HEK293 (cell line): ENCODE results near the gene ZC3H12C.

Experiments
- CTCF ChIA-PET: fragments of 350-600 bp; formaldehyde crosslinking; extraction: SDS; loops from one replicate; lab custom pipeline; 2021; ENCODE audit warnings: antibody characterized with exemption; lab: Yijun Ruan, JAX
- POLR2A ChIA-PET: fragments of 300-600 bp; formaldehyde crosslinking; extraction: SDS; loops from one replicate; lab custom pipeline; 2020; ENCODE audit warnings: antibody characterized with exemption, inconsistent platforms; lab: Yijun Ruan, JAX
- H3K27ac ChIP-seq: fragments of 200-500 bp; sonication (Bioruptor generic); 2 replicates; pipeline ENCODE4 v1.5.1; 2014; ENCODE audit warnings: low read depth, low read length, control low read depth, inconsistent platforms; ENCODE audit errors: extremely low read depth
- H3K36me3 ChIP-seq, 2 experiments: fragments of 200-500 bp in 1 of 2; sonication (Bioruptor generic) in 1 of 2; 1 replicate in 1 of 2; 2 replicates in 1 of 2; pipeline ENCODE4 v1.5.1; 2014 to 2017; ENCODE audit warnings: inconsistent platforms in 2 of 2, low read length in 2 of 2; ENCODE audit not compliant: control insufficient read depth in 2 of 2, insufficient read depth in 1 of 2
- H3K4me1 ChIP-seq: fragments of 200-500 bp; sonication (Bioruptor generic); 2 replicates; pipeline ENCODE4 v1.5.1; 2014; ENCODE audit warnings: mild to moderate bottlenecking, low read length, inconsistent platforms; ENCODE audit not compliant: control insufficient read depth, insufficient read depth
- H3K4me3 ChIP-seq: 2 replicates; pipeline ENCODE4 v1.5.1; 2011; ENCODE audit warnings: low read depth, mild to moderate bottlenecking, control low read depth, low read length, moderate library complexity
- H3K9me3 ChIP-seq: fragments of 200-500 bp; sonication (Bioruptor generic); 2 replicates; pipeline ENCODE4 v1.5.1; 2014; ENCODE audit warnings: low read depth, low read length, inconsistent platforms; ENCODE audit not compliant: control insufficient read depth, insufficient read depth
- GFI1B ChIP-seq: fragments of 450-650 bp; formaldehyde crosslinking; IDR thresholded peaks from 2 replicates; pipeline ENCODE4 v1.5.1; 2016; ENCODE audit warnings: missing biosample characterization, missing genetic modification characterization
- GLI2 ChIP-seq: fragments of 450-650 bp; formaldehyde crosslinking; IDR thresholded peaks from 2 replicates; pipeline ENCODE4; 2017; ENCODE audit warnings: missing biosample characterization, missing genetic modification characterization, low read depth, borderline replicate concordance
- IKZF3 ChIP-seq: fragments of 450-650 bp; IDR thresholded peaks from 2 replicates; pipeline ENCODE4 v1.5.0; 2018; ENCODE audit warnings: missing biosample characterization, mild to moderate bottlenecking, missing genetic modification characterization, moderate library complexity
- KLF10 ChIP-seq: fragments of 450-650 bp; IDR thresholded peaks from 2 replicates; pipeline ENCODE4 v1.5.1; 2018; ENCODE audit warnings: missing biosample characterization, mild to moderate bottlenecking, missing genetic modification characterization
- ZNF10 ChIP-seq: fragments of 450-650 bp; formaldehyde crosslinking; IDR thresholded peaks from 2 replicates; pipeline ENCODE4 v1.5.1; 2017; ENCODE audit warnings: missing biosample characterization, missing genetic modification characterization
- ZNF239 ChIP-seq: fragments of 450-650 bp; formaldehyde crosslinking; IDR thresholded peaks from 2 replicates; pipeline ENCODE4 v1.5.1; 2016; ENCODE audit warnings: missing biosample characterization, missing genetic modification characterization
- ZNF24 ChIP-seq: fragments of 450-650 bp; formaldehyde crosslinking; IDR thresholded peaks from 2 replicates; pipeline ENCODE4 v1.5.1; 2016; ENCODE audit warnings: missing biosample characterization, missing genetic modification characterization
- ZNF302 ChIP-seq: fragments of 450-650 bp; formaldehyde crosslinking; IDR thresholded peaks from 2 replicates; pipeline ENCODE4 v1.5.1; 2016; ENCODE audit warnings: missing biosample characterization, missing genetic modification characterization, low read depth
- ZNF324 ChIP-seq: fragments of 450-650 bp; formaldehyde crosslinking; IDR thresholded peaks from 2 replicates; pipeline ENCODE4 v1.5.1; 2016; ENCODE audit warnings: missing biosample characterization, missing genetic modification characterization
- ZNF354C ChIP-seq: fragments of 450-650 bp; formaldehyde crosslinking; IDR thresholded peaks from 2 replicates; pipeline ENCODE4 v1.5.1; 2016; ENCODE audit warnings: missing biosample characterization, missing genetic modification characterization, low read depth, borderline replicate concordance
- ZNF366 ChIP-seq: fragments of 450-650 bp; formaldehyde crosslinking; conservative IDR thresholded peaks from 2 replicates; pipeline ENCODE4 v1.5.1; 2016; ENCODE audit warnings: missing biosample characterization, missing genetic modification characterization
- ZNF510 ChIP-seq: fragments of 450-650 bp; formaldehyde crosslinking; IDR thresholded peaks from 2 replicates; pipeline ENCODE4 v1.5.1; 2018; ENCODE audit warnings: mild to moderate bottlenecking, missing genetic modification characterization, missing biosample characterization; ENCODE audit not compliant: insufficient replicate concordance
- ZNF530 ChIP-seq: fragments of 450-650 bp; formaldehyde crosslinking; IDR thresholded peaks from 2 replicates; pipeline ENCODE4 v1.5.1; 2016; ENCODE audit warnings: low read depth, missing biosample characterization, missing genetic modification characterization
- ZNF548 ChIP-seq: fragments of 450-650 bp; formaldehyde crosslinking; IDR thresholded peaks from 2 replicates; pipeline ENCODE4 v1.5.1; 2016; ENCODE audit warnings: missing biosample characterization, missing genetic modification characterization
- ZNF596 ChIP-seq: fragments of 450-650 bp; IDR thresholded peaks from 2 replicates; pipeline ENCODE4 v1.5.0; 2018; ENCODE audit warnings: missing biosample characterization, mild to moderate bottlenecking, missing genetic modification characterization, moderate library complexity
- ZNF707 ChIP-seq: fragments of 450-650 bp; formaldehyde crosslinking; IDR thresholded peaks from 2 replicates; pipeline ENCODE4 v1.5.1; 2016; ENCODE audit warnings: missing biosample characterization, missing genetic modification characterization
- ZNF76 ChIP-seq: fragments of 450-650 bp; formaldehyde crosslinking; IDR thresholded peaks from 2 replicates; pipeline ENCODE4; 2016; ENCODE audit warnings: low read depth, missing biosample characterization, missing genetic modification characterization, borderline replicate concordance
- TF ChIP-seq, protein P1 (sequence below): fragments of 450-650 bp; formaldehyde crosslinking; IDR thresholded peaks from 2 replicates; pipeline ENCODE4 v1.5.1; 2016; ENCODE audit warnings: missing biosample characterization, missing genetic modification characterization, borderline replicate concordance
- TF ChIP-seq, protein P2 (sequence below): fragments of 450-650 bp; formaldehyde crosslinking; IDR thresholded peaks from 2 replicates; pipeline ENCODE4 v1.5.1; 2016; ENCODE audit warnings: missing biosample characterization, missing genetic modification characterization
- TF ChIP-seq, protein P3 (sequence below): fragments of 450-650 bp; formaldehyde crosslinking; optimal IDR thresholded peaks from 2 replicates; pipeline ENCODE3; 2016; ENCODE audit warnings: missing biosample characterization, mild to moderate bottlenecking, missing genetic modification characterization
- TF ChIP-seq, protein P4 (sequence below): fragments of 450-650 bp; formaldehyde crosslinking; IDR thresholded peaks from 2 replicates; pipeline ENCODE4 v1.5.1; 2016; ENCODE audit warnings: missing biosample characterization, missing genetic modification characterization
- TF ChIP-seq, protein P5 (sequence below): fragments of 450-650 bp; formaldehyde crosslinking; IDR thresholded peaks from 2 replicates; pipeline ENCODE4 v1.5.1; 2016; ENCODE audit warnings: missing biosample characterization, missing genetic modification characterization
- TF ChIP-seq, protein P6 (sequence below): fragments of 450-650 bp; formaldehyde crosslinking; IDR thresholded peaks from 2 replicates; pipeline ENCODE4 v1.5.1; 2016; ENCODE audit warnings: missing biosample characterization, missing genetic modification characterization

Gene ZC3H12C

DNA sequence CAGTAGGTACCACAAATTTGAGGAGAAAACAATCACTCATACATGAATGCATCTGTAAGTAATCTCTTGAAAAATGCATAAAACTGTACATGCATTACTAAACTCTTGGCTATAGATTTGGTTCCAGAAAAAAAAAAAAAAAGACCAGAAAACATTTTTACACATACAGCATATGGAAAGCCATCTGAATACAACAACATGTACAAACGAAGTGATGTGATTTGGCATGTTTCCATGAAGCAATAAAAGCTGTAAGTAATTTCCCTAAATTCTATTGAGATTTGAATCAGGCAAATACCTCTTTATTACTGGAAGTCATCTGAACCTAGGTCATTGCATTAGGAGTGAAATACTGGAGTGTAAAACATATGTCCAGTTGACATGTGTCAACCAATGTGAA, 31.9 kb upstream of the ZC3H12C start (continued):
- TF ChIP-seq ZNF354C (no peak), ZNF10 (tag by site-specific recombination) (no peak), GLI2 (tag by site-specific recombination) (no peak), ZNF596 (tag by site-specific recombination) (no peak), ZNF324 (tag by site-specific recombination) (no peak)
- TF ChIP-seq, protein P1, sequence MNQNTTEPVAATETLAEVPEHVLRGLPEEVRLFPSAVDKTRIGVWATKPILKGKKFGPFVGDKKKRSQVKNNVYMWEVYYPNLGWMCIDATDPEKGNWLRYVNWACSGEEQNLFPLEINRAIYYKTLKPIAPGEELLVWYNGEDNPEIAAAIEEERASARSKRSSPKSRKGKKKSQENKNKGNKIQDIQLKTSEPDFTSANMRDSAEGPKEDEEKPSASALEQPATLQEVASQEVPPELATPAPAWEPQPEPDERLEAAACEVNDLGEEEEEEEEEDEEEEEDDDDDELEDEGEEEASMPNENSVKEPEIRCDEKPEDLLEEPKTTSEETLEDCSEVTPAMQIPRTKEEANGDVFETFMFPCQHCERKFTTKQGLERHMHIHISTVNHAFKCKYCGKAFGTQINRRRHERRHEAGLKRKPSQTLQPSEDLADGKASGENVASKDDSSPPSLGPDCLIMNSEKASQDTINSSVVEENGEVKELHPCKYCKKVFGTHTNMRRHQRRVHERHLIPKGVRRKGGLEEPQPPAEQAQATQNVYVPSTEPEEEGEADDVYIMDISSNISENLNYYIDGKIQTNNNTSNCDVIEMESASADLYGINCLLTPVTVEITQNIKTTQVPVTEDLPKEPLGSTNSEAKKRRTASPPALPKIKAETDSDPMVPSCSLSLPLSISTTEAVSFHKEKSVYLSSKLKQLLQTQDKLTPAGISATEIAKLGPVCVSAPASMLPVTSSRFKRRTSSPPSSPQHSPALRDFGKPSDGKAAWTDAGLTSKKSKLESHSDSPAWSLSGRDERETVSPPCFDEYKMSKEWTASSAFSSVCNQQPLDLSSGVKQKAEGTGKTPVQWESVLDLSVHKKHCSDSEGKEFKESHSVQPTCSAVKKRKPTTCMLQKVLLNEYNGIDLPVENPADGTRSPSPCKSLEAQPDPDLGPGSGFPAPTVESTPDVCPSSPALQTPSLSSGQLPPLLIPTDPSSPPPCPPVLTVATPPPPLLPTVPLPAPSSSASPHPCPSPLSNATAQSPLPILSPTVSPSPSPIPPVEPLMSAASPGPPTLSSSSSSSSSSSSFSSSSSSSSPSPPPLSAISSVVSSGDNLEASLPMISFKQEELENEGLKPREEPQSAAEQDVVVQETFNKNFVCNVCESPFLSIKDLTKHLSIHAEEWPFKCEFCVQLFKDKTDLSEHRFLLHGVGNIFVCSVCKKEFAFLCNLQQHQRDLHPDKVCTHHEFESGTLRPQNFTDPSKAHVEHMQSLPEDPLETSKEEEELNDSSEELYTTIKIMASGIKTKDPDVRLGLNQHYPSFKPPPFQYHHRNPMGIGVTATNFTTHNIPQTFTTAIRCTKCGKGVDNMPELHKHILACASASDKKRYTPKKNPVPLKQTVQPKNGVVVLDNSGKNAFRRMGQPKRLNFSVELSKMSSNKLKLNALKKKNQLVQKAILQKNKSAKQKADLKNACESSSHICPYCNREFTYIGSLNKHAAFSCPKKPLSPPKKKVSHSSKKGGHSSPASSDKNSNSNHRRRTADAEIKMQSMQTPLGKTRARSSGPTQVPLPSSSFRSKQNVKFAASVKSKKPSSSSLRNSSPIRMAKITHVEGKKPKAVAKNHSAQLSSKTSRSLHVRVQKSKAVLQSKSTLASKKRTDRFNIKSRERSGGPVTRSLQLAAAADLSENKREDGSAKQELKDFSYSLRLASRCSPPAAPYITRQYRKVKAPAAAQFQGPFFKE (tag by site-specific recombination) = no peak
- TF ChIP-seq, all 188 proteins: peak for 0

DNA sequence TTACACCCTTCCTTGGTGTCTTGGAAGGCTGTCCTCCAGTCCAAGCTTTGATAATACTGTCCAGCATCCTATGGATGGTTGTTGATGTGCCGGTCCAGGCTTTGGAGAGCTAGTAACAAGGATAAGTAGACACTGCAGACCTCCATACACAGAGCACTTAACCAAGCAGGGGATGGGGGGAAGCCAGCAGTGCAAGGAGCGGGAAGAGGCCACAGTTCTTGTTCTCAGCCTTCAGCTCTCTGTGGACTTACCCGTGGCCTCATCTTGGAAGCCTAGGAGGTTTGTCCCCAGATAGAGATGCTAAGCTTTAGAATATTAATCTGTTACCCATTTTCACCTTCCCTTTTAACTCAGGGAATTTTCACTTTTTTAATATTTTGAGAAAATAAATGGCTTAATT, 30.9 kb upstream of the ZC3H12C start:
- no peaks in the 10 kb centered on the region for H3K9me3 ChIP-seq
- H3K27ac ChIP-seq = no peak overlapping the region
- TF ChIP-seq ZNF24 = no peak
- TF ChIP-seq, protein P2, sequence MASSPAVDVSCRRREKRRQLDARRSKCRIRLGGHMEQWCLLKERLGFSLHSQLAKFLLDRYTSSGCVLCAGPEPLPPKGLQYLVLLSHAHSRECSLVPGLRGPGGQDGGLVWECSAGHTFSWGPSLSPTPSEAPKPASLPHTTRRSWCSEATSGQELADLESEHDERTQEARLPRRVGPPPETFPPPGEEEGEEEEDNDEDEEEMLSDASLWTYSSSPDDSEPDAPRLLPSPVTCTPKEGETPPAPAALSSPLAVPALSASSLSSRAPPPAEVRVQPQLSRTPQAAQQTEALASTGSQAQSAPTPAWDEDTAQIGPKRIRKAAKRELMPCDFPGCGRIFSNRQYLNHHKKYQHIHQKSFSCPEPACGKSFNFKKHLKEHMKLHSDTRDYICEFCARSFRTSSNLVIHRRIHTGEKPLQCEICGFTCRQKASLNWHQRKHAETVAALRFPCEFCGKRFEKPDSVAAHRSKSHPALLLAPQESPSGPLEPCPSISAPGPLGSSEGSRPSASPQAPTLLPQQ = no peak
- TF ChIP-seq, protein P3, sequence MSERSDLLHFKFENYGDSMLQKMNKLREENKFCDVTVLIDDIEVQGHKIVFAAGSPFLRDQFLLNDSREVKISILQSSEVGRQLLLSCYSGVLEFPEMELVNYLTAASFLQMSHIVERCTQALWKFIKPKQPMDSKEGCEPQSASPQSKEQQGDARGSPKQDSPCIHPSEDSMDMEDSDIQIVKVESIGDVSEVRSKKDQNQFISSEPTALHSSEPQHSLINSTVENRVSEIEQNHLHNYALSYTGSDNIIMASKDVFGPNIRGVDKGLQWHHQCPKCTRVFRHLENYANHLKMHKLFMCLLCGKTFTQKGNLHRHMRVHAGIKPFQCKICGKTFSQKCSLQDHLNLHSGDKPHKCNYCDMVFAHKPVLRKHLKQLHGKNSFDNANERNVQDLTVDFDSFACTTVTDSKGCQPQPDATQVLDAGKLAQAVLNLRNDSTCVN (tag by site-specific recombination) = no peak
- TF ChIP-seq ZNF302 = no peak
- TF ChIP-seq, protein P4, sequence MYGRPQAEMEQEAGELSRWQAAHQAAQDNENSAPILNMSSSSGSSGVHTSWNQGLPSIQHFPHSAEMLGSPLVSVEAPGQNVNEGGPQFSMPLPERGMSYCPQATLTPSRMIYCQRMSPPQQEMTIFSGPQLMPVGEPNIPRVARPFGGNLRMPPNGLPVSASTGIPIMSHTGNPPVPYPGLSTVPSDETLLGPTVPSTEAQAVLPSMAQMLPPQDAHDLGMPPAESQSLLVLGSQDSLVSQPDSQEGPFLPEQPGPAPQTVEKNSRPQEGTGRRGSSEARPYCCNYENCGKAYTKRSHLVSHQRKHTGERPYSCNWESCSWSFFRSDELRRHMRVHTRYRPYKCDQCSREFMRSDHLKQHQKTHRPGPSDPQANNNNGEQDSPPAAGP (tag by site-specific recombination) = no peak
- TF ChIP-seq KLF10 (tag by site-specific recombination) = no peak
- TF ChIP-seq, protein P5, sequence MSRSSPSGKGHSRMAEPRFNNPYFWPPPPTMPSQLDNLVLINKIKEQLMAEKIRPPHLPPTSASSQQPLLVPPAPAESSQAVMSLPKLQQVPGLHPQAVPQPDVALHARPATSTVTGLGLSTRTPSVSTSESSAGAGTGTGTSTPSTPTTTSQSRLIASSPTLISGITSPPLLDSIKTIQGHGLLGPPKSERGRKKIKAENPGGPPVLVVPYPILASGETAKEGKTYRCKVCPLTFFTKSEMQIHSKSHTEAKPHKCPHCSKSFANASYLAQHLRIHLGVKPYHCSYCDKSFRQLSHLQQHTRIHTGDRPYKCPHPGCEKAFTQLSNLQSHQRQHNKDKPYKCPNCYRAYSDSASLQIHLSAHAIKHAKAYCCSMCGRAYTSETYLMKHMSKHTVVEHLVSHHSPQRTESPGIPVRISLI (tag by site-specific recombination) = no peak
- no peak for TF ChIP-seq ZNF530 (tag by site-specific recombination)
- TF ChIP-seq ZNF707 (tag by site-specific recombination) = no peak
- no peak for TF ChIP-seq ZNF510 (tag by site-specific recombination)
- no peak for TF ChIP-seq ZNF76 (tag by site-specific recombination)
- TF ChIP-seq GFI1B (tag by site-specific recombination) = no peak
- TF ChIP-seq ZNF239 (tag by site-specific recombination) = no peak
- TF ChIP-seq ZNF548 = no peak
- TF ChIP-seq IKZF3 (tag by site-specific recombination) = no peak
- TF ChIP-seq, protein P6, sequence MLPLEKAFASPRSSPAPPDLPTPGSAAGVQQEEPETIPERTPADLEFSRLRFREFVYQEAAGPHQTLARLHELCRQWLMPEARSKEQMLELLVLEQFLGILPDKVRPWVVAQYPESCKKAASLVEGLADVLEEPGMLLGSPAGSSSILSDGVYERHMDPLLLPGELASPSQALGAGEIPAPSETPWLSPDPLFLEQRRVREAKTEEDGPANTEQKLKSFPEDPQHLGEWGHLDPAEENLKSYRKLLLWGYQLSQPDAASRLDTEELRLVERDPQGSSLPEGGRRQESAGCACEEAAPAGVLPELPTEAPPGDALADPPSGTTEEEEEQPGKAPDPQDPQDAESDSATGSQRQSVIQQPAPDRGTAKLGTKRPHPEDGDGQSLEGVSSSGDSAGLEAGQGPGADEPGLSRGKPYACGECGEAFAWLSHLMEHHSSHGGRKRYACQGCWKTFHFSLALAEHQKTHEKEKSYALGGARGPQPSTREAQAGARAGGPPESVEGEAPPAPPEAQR = no peak
- no peak for TF ChIP-seq ZNF366 (tag by site-specific recombination)
- TF ChIP-seq, all 188 proteins: peak for 0
- ChIA-PET POLR2A (no interaction called here), CTCF (no interaction called here)
- Histone ChIP-seq H3K4me3 (no peak overlapping the region), H3K36me3 (no peaks in the 10 kb centered on the region), H3K4me1 (no peaks in the 10 kb centered on the region)
